Panc1 (cell line): Measurements from ENCODE around the gene KIRREL3. TPM values are rescaled to one million over a fixed set of nuclear protein-coding genes. Genes with fewer than 3 reads are reported as not detected.

Experiments
- ATAC-seq: fragments of 200-7000 bp; cut with Tn5 transposase; 2 replicates; pipeline ENCODE4 v1.9.1; 2020; ENCODE audit warnings: mild to moderate bottlenecking, moderate library complexity
- BruUV-seq: library from RNA; stranded (reverse); fragments of 400-500 nt; replicated peaks from 2 replicates; lab custom pipeline; 2021; lab: Mats Ljungman, UMichigan
- CTCF ChIA-PET: fragments of 300-600 bp; sonication (Branson Sonifier 250); formaldehyde crosslinking; loops from one replicate; lab custom pipeline; 2022; ENCODE audit warnings: antibody characterized with exemption; lab: Charles Lee
- POLR2A ChIA-PET: fragments of 300-600 bp; sonication (Branson Sonifier 250); formaldehyde crosslinking; loops from one replicate; lab custom pipeline; 2022; ENCODE audit warnings: antibody characterized with exemption; lab: Charles Lee
- DNase-seq: peaks from one replicate; pipeline ENCODE4 v3.0.0-alpha.2; 2010; ENCODE audit warnings: low read depth, low spot score
- H3K27ac ChIP-seq: 2 replicates; pipeline ENCODE4 v1.5.1; 2011; ENCODE audit warnings: mild to moderate bottlenecking, low read length, inconsistent platforms
- H3K27me3 ChIP-seq: fragments of 200-500 bp; sonication (Bioruptor generic); 2 replicates; pipeline ENCODE4 v1.6.0; 2014; ENCODE audit warnings: low read length, inconsistent platforms; ENCODE audit not compliant: control insufficient read depth, insufficient read depth
- H3K36me3 ChIP-seq: fragments of 200-500 bp; sonication (Bioruptor generic); 2 replicates; pipeline ENCODE4 v1.5.1; 2014; ENCODE audit warnings: inconsistent platforms, mild to moderate bottlenecking, low read length, moderate library complexity; ENCODE audit not compliant: control insufficient read depth, insufficient read depth
- H3K4me1 ChIP-seq: 2 replicates; pipeline ENCODE4 v1.5.1; 2011; ENCODE audit warnings: inconsistent platforms, mild to moderate bottlenecking, low read length, moderate library complexity; ENCODE audit not compliant: control insufficient read depth, insufficient read depth
- H3K4me3 ChIP-seq, 2 experiments: 2 replicates each; pipeline ENCODE4 v1.5.1; 2011 to 2012; ENCODE audit warnings: low read depth in 2 of 2, low read length in 2 of 2, mild to moderate bottlenecking in 2 of 2, inconsistent platforms in 1 of 2, moderate library complexity in 1 of 2
- H3K9me3 ChIP-seq: fragments of 200-500 bp; sonication (Bioruptor generic); 2 replicates; pipeline ENCODE4 v1.5.1; 2014; ENCODE audit warnings: low read depth, mild to moderate bottlenecking, inconsistent platforms, low read length, moderate library complexity; ENCODE audit not compliant: control insufficient read depth, insufficient read depth
- POLR2AphosphoS5 ChIP-seq: IDR thresholded peaks from 2 replicates; pipeline ENCODE4 v1.6.1; 2012; ENCODE audit warnings: mild to moderate bottlenecking, low read depth, low read length, moderate library complexity
- REST ChIP-seq, 2 experiments: IDR thresholded peaks; 2 replicates each; pipeline ENCODE4 v1.6.1; 2011 to 2012; ENCODE audit warnings: low read depth in 2 of 2, control low read depth in 1 of 2, low read length in 1 of 2, mild to moderate bottlenecking in 1 of 2, moderate library complexity in 1 of 2; ENCODE audit not compliant: insufficient read depth in 1 of 2
- SIN3A ChIP-seq: IDR thresholded peaks from 2 replicates; pipeline ENCODE4 v1.6.1; 2012; ENCODE audit warnings: low read depth, mild to moderate bottlenecking, low read length, moderate library complexity, borderline replicate concordance; ENCODE audit not compliant: insufficient read depth
- TCF7L2 ChIP-seq: IDR thresholded peaks from 2 replicates; pipeline ENCODE4 v1.6.1; 2011; ENCODE audit warnings: mild to moderate bottlenecking, low read depth, low read length, inconsistent platforms
- in situ Hi-C: cut with HindIII; loops from 2 replicates; pipeline ENCODE4 v1.10.0; 2016; ENCODE audit warnings: low sequenced_read_pairs, low pct_unique_long_range_greater_than_20kb
- intact Hi-C: fragments of 100-400 bp; cut with micrococcal nuclease; formaldehyde crosslinking; loops from one replicate; pipeline ENCODE4 v1.10.0; 2022; ENCODE audit not compliant: unreplicated experiment
- total RNA-seq: library from RNA; stranded (reverse); gene quantifications from one replicate; pipeline ENCODE4 v1.2.1, GENCODE V29; 2021; ENCODE audit not compliant: unreplicated experiment
- TF ChIP-seq, protein P1 (sequence below): fragments of 450-650 bp; IDR thresholded peaks from 2 replicates; pipeline ENCODE4 v1.5.1; 2017; ENCODE audit warnings: mild to moderate bottlenecking

The KIRREL3 gene
- total RNA-seq, 1 experiment from 2014 or later = 0.36 TPM

- TF ChIP-seq REST (IDR thresholded peaks at IDR 0.05; ENCODE audit: insufficient read depth in 1 of 2, low read depth in 2 of 2, low read length in 1 of 2) = no peak
- TF ChIP-seq TCF7L2 = no peak
- TF ChIP-seq POLR2AphosphoS5 = no peak
- TF ChIP-seq, protein P1, sequence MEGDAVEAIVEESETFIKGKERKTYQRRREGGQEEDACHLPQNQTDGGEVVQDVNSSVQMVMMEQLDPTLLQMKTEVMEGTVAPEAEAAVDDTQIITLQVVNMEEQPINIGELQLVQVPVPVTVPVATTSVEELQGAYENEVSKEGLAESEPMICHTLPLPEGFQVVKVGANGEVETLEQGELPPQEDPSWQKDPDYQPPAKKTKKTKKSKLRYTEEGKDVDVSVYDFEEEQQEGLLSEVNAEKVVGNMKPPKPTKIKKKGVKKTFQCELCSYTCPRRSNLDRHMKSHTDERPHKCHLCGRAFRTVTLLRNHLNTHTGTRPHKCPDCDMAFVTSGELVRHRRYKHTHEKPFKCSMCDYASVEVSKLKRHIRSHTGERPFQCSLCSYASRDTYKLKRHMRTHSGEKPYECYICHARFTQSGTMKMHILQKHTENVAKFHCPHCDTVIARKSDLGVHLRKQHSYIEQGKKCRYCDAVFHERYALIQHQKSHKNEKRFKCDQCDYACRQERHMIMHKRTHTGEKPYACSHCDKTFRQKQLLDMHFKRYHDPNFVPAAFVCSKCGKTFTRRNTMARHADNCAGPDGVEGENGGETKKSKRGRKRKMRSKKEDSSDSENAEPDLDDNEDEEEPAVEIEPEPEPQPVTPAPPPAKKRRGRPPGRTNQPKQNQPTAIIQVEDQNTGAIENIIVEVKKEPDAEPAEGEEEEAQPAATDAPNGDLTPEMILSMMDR = no peak
- no peak for TF ChIP-seq SIN3A
- in situ Hi-C loops = no loop called here
- Histone ChIP-seq H3K4me1 (no peaks in the 10 kb centered on the region), H3K4me3 (no peak overlapping the region), H3K36me3 (no peaks in the 10 kb centered on the region), H3K27me3 (no peaks in the 10 kb centered on the region), H3K27ac (no peak overlapping the region), H3K9me3 (no peaks in the 10 kb centered on the region)
- no peak for DNase-seq
- ChIA-PET CTCF (interaction anchor here (1.0 kb wide), 1 partner anchor 11 kb away, joined by 4 read pairs; no protein-coding TSS in a partner anchor), POLR2A (no interaction called here)
- no TSS peak for BruUV-seq
- intact Hi-C loops = no loop called here
- no peak for ATAC-seq
Measured at GRCh38 chr11:126588630-126589491, 411.7 kb downstream of the KIRREL3 start.

GRCh38 chr11:126587541-126587940, 413.0 kb downstream of the KIRREL3 start:
- Histone ChIP-seq H3K36me3 (no peaks in the 10 kb centered on the region), H3K4me1 (no peaks in the 10 kb centered on the region), H3K4me3 (no peak overlapping the region), H3K27me3 (no peaks in the 10 kb centered on the region), H3K9me3 (no peaks in the 10 kb centered on the region), H3K27ac (no peak overlapping the region)
- TF ChIP-seq SIN3A = no peak
- DNase-seq (no peak), ATAC-seq (no peak)
- in situ Hi-C loops = no loop called here
- intact Hi-C loops = no loop called here
- CTCF ChIA-PET = no interaction called here
- POLR2A ChIA-PET = no interaction called here
- no TSS peak for BruUV-seq
